ENCODE data around the gene BNIP5.
"Not testable (repeated sequence)": the region's sequence is repeated elsewhere in the genome, so short reads cannot be mapped to it uniquely, and the experiment has no call there.

Gene BNIP5

DNA sequence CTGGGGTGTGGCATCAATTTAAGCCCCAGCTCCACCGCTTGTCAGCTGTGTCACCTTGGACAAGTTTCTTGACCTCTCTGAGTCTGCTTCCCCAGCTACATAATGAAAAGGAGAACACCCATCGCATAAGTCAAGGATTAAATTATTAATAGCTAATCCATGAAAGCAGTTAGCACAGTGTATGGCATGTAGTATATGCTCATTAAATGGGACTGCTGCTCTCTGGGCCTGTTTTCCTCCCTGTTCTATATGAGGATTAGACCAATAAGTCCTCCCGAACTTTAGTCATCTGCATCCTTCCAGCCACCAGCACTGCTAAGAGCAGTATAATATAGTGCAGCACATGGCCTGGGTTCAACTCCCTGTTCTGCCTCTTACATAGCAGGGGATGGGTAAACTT is 31.1 kb upstream of the BNIP5 start:
- no peak for DNase-seq (ENCODE audit: low read depth)

DNA sequence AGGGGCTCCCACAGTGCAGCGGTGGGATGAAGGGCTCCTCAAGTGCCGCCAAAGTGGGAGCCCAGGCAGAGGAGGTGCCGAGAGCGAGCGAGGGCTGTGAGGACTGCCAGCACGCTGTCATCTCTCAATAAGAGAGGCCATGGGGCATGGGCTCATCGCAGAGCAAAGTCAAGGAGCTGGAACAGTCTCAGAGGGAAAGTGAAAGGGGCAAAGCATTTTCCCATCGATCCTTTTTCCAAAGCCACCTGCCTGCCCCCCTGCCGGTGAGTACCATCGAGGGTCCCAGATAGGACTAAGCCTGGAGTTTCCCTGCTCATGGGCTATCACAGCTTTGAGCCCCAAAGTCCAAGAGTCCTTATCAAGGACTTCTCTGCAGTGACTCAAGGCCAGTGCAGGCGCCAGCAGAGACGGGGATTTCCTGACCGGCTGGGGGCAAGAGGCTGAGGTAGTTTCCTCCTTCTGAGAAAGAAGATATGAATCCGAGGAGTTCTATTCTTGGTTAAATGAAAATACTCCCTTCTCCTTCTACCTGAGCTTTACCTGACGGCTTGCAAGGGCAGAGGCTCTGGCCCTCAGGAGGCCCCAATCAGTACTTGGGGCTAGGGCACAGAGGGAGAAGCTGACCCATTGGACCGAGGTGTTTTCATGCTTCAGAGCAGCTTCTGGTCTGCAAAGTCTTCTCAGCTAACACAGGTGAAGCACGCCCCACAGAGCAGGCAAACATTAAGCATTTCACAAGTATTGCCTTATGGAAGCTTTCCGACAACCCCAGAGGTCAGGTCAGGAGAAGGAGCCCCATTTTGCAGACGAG is 28.2 kb upstream of the BNIP5 start:
- no peak for DNase-seq (ENCODE audit: low read depth)

DNA sequence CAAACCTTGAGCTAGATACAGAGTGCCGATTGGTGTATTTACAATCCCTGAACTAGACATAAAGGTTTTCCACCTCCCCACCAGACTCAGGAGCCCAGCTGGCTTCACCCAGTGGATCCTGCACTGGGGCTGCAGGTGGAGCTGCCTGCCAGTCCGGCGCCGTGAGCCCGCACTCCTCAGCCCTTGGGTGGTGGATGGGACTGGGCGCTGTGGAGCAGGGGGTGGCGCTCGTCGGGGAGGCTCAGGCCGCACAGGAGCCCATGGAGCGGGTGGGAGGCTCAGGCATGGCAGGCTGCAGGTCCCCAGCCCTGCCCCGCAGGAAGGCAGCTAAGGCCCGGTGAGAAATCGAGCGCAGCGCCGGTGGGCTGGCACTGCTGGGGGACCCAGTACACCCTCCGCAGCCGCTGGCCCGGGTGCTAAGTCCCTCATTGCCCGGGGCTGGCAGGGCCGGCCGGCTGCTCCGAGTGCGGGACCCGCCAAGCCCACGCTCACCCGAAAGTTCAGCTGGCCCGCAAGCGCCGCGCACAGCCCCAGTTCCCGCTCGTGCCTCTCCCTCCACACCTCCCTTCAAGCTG is 27.5 kb upstream of the BNIP5 start:
- not testable (repeated sequence) for DNase-seq (ENCODE audit: low read depth)

DNA sequence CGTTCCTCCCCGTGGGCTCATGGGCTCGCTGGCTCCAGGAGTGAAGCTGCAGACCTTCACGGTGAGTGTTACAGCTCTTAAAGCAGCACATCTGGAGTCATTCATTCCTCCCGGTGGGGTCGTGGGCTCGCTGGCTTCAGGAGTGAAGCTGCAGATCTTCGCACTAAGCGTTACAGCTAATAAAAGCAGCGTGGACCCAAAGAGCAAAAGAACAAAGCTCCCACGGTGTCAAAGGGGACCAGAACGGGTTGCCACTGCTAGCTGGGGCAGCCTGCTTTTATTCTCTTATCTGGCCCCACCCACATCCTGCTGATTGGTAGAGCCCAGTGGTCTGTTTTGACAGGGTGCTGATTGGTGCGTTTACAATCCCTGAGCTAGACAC is 26.7 kb upstream of the BNIP5 start:
- DNase-seq (ENCODE audit: low read depth), result not testable (repeated sequence)

GRCh38 chr6:36362551-36363370 is 26.1 kb upstream of the BNIP5 start:
- DNase-seq (ENCODE audit: low read depth), result no peak

DNA sequence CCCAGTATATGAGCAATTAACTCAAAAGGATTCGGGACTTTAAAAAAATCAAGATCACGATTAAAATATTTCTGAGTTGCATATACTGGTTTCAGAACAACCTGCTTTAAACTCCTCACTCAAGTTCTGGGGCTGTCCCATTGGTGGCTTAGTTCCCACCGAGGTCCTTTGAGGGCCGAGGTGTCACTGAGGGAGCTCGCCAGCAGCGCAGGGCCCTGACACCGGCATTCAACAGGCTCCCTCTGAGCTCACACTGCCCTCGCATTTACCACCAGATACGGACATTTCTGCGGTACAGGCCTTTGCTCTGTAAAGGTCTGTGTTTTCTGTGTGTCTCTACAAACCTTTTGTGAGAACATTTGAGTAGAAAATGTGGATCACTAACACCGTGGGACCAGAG is 24.4 kb upstream of the BNIP5 start:
- no peak for DNase-seq (ENCODE audit: low read depth)

DNA sequence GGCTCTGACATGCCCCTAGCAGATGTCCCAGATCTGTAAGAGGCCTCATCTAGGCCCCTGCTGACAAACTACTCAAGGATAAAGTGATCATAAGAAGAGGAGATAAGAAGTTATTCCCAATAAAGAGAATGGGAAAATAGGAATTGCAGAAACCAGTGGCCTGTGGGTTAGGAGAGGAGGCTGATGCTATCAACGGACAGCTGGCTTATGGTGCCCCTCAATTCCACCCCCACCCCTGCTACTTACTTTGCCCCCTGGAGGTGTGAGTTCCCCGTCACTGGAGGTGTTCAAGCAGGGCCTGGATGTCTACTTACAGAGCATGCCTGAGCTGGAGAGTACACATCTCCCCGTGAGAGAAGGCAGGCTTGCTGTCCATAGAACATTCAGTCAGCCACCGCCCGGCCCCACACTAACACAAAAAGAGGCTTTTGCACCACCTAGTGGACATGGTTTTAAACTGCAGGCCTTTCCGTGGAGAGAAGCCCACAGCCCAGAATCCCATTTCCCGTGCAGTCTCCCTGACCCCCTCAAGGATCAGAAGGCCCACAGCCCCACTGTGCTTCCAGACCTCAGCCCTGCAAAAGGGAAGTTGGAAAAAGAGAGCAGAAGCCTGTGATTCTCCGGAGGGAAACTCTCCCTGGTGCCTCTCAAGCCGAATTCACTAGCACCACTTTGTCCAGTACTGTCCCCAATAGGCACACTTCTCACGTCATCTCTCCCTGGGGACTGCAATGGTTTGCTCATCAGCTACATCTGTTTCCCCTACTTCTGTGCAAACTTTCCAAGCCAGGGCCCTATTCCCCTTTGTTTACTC is 23.8 kb upstream of the BNIP5 start:
- DNase-seq (ENCODE audit: low read depth), result peak; percentile 51

DNA sequence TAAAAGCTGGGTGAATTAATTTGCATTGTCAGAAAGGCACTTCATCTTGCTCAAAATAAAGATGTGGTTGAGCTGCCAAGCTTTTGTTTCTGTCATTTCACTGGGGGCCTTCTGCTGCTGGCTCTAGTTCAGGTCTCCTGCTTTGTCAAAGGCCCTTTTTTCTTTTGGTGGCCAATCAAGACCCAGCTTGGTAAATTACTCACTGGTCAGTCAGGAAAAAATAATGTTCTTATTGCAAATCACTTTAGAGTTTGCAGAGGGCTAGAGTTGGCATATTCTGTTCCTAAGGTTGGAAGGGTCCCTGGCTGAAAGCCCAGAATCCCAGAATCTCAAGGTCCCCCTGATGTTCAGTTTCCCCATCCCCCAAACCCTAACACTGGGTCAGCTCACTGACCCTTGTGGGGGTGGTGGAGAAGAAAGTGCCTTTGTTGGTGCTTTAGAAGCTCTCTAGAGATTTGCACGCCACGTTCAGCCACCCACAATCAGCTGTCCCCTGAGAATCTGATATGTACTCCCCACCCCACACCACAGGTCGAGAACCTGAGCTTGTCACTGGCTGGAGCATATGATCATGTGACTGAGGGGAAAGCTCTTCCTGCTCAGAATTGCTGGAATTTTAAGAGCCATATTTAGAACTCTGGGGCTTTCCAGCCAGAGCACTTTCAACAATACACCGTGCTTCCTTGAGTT is 21.7 kb upstream of the BNIP5 start:
- DNase-seq (ENCODE audit: low read depth), result no peak

GRCh38 chr6:36357872-36358225 is 21.2 kb upstream of the BNIP5 start:
- no peak for DNase-seq (ENCODE audit: low read depth)

DNA sequence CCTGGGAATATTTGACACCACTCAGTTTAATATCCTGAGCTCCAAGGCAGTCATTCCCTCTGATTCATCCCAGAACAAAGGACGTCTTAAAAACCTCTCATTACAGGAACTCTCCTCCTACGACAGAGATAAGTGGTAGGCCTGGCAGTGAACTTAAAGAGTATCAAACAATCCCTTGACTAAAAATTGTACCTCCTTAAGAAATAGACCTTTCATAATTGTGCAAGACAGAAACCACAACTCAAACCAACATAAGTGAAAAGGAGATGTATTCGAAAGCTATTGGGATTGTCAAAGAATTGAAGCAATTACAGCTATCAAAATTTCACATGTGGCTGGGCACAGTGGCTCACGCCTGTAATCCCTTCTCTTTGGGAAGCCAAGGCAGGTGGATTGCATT is 19.1 kb upstream of the BNIP5 start:
- DNase-seq (ENCODE audit: low read depth), result no peak

DNA sequence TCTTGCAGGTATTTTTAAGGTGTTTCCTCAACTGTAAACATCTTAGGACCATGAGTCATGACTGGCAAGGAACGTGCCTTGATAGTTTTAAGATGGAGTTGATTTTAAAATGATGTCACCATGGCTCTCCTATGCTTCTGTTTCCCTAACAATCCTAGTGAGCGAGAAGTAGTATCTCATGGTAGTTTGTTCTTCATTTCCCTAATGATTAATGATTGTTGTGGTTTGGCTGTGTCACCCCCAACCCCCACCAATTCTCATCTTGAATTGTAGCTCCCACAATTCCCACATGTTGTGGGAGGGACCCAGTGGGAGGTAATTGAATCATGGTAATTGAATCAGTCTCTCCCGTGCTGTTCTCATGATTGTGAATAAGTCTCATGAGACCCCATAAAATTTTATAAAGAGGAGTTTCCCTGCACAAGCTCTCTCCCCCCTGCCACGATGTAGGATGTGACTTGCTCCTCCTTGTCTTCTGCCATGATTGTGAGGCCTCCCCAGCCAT is 16.8 kb upstream of the BNIP5 start:
- DNase-seq (ENCODE audit: low read depth), result no peak

DNA sequence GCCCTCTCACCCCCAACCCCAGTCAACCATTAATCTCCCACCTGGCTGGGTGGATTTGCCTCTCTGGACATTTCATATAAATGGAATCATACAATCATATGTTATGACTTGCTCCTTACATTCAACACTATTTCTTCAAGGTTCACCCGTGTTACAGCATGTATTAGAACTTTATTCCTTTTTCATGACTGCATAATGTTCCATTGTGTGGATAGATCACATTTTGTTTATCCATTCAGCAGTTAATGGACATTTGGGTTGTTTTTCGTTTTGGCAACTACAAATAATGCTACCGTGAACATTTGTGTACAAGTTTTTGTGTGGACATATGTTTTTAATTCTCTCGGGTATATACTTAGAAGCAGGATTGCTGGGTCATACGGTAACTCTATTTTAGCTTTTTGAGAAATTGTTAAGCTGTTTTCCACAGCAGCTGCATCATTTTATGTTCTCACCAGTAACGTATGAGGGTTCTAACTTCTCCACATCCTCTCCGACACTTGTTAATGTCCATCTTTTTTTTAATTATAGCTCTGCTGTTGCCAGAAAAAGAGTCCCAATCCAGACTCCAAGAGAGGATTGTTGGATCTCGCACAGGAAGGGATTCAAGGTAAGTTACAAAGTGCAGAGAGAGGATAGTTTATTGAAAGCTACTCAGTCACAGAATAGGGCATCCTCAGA is 15.9 kb upstream of the BNIP5 start:
- DNase-seq (ENCODE audit: low read depth), result no peak

DNA sequence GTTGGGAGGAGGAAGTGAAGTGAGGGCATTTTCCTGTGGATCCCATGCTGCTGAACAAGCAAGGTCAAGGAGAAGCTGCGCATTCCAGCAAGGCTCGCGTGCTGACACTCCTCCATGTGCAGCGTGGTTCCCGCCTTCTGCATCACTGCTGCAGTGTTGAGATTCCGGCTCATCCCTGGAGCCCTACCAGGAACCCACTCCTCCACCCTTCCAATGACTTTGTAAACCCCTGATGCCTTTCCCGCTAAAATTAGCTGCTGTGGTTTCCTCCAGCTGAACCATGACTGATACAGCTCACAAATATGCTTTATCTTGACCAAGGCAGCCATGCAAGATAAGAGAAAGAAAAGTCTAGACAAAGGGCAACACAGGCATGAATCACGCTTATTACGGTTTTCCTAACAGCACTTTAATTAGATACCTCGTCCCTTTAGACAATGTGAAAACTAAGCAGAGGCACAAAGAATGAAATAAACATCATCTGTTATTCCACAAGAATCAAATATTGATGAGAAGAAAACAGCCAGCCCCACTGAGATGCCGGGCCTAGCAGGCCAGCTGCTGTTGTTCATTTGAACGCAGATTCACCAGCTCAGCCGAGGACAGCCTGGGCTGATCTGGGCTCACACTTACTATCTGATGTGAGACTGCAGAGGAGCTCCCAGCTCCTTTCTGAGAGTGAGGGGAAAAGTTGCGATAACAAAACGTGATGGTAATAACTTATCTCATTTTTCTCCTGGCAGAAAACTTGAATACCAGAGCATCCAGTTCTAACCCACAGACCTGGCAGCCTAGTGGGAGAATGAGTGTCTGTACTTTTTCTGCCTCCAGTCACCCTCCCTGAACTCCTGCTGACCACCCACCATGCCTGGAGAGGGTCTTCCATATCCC is 14.2 kb upstream of the BNIP5 start:
- DNase-seq (ENCODE audit: low read depth), result no peak

DNA sequence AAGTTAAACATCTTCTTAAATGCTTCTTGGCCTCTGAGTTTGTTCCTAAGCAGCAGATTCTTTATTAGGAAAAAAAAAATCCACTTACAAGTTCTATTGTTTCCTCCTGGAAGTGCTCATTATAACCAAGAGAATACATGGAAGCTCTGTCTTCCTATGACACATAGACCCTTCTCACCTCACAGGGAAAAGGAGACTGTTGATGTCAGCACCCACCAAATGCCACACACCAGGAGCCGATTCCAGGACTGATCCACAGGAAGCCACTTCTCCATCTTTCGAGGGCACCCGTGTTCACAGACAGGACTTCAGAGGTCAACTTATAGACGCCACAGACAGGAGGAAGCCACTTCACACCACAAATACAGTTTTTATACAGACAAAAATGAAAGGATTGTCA is 13.4 kb upstream of the BNIP5 start:
- no peak for DNase-seq (ENCODE audit: low read depth)

DNA sequence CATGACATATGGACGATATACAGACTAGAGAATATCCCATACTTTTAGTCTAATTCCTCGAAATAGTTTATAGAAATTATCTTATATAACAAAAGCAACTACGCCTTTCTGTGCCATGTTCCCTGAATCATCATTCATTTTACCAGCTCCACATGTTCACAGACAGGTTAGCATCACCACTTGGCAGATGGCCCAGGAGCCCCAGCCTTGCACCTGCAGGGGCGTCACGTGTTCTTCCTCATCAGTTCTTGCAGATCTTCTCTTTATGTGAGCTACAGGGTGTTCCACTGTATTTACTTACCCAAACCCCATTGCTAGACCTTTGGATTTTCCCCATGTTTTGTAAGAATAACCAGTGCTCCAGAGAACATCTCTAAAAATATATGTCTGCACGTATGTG is 12.6 kb upstream of the BNIP5 start:
- no peak for DNase-seq (ENCODE audit: low read depth)

- no peak for DNase-seq (ENCODE audit: low read depth)
Measured at GRCh38 chr6:36347621-36348020, 10.9 kb upstream of the BNIP5 start.

DNA sequence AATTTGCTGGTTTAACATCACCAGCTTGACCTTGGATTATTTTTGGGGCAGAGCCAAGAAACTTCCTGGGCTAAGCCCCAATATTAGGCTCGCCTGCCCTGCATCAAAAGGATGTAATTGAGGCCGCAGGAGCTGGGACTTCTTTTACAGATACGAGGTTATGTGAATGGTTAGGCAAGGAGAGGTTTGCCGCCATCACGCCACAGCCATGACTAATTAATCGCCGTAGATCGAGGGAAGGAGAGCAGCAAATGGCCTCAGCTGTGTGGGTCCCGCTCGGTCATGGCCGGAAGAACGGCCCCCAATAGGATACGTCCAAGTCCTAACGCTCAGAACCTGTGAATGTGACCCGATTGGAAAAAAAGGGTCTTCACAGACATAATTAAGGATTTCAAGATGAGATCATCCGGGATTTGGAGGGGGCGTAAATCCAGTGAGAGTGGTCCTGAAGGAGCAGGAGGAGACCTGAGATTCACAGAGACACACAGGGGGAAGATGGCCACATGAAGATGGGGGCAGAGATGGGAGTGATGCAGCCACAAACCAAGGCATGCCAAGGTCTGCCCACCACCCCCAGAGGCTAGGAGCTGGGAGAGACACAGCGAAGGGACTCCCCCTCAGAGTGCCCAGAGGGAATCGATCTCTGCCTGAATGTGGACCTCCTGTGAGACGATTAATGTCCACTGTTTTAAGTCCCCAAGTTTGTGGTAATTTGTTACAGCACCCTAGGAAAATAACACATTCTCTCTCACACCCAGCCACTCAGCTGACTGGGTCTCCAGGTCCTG is 10.0 kb upstream of the BNIP5 start:
- no peak for DNase-seq (ENCODE audit: low read depth)

GRCh38 chr6:36345681-36346466 is 9.2 kb upstream of the BNIP5 start:
- DNase-seq (ENCODE audit: low read depth), result no peak

Data from activated T-cell treated with anti-CD3 and anti-CD28 coated beads for 48 hours (primary cell).